IMR-90 (cell line): ENCODE data around the gene SPPL2B. TPM values are rescaled to one million over a fixed set of nuclear protein-coding genes. Genes with fewer than 3 reads are reported as not detected.
A peak's percentile ranks its signal among the peaks of the same experiment; 100 is the strongest.

Source experiments
- ATAC-seq: fragments of 200-7000 bp; cut with Tn5 transposase; 2 replicates; pipeline ENCODE4 v1.9.1; 2020; ENCODE audit warnings: low read depth, mild to moderate bottlenecking, moderate library complexity
- BruUV-seq: library from RNA; stranded (reverse); fragments of 400-500 nt; replicated peaks from 2 replicates; lab custom pipeline; 2021; lab: Mats Ljungman, UMichigan
- CTCF ChIA-PET: fragments of 300-600 bp; formaldehyde crosslinking; extraction: SDS; loops from one replicate; lab custom pipeline; 2021; ENCODE audit warnings: antibody characterized with exemption; lab: Yijun Ruan, JAX
- POLR2A ChIA-PET: fragments of 300-600 bp; sonication (Branson Sonifier 250); formaldehyde crosslinking; loops from one replicate; lab custom pipeline; 2022; ENCODE audit warnings: antibody characterized with exemption; ENCODE audit not compliant: unreplicated experiment; lab: Charles Lee
- DNase-seq: peaks from one replicate; pipeline ENCODE4 v3.0.0; 2013
- H2AFZ ChIP-seq: replicated peaks from 2 replicates; pipeline ENCODE3; 2013; ENCODE audit warnings: low read length, mild to moderate bottlenecking; ENCODE audit not compliant: poor library complexity
- H2AK5ac ChIP-seq: 2 replicates; pipeline ENCODE4 v1.6.1; 2013; ENCODE audit warnings: low read depth, low read length, inconsistent platforms
- H2AK9ac ChIP-seq: replicated peaks from 2 replicates; pipeline ENCODE3; 2013; ENCODE audit warnings: mild to moderate bottlenecking, low read depth, low read length, moderate library complexity; ENCODE audit not compliant: poor library complexity
- H2BK120ac ChIP-seq: 2 replicates; pipeline ENCODE4 v1.6.1; 2013; ENCODE audit warnings: low read depth, low read length, inconsistent platforms
- H2BK15ac ChIP-seq: 3 replicates; pipeline ENCODE4 v1.6.1; 2013; ENCODE audit warnings: low read depth, low read length, inconsistent platforms
- H2BK20ac ChIP-seq: 2 replicates; pipeline ENCODE4 v1.6.1; 2013; ENCODE audit warnings: low read depth, mild to moderate bottlenecking, inconsistent platforms, low read length, moderate library complexity
- H2BK5ac ChIP-seq: 2 replicates; pipeline ENCODE4 v1.6.1; 2013; ENCODE audit warnings: mild to moderate bottlenecking, low read depth, low read length, inconsistent platforms; ENCODE audit not compliant: poor library complexity, severe bottlenecking
- H3K14ac ChIP-seq: replicated peaks from 2 replicates; pipeline ENCODE4 v1.6.1; 2013; ENCODE audit warnings: low read depth, low read length, inconsistent platforms
- H3K18ac ChIP-seq: 2 replicates; pipeline ENCODE4 v1.6.1; 2013; ENCODE audit warnings: low read depth, low read length, control low read depth
- H3K23ac ChIP-seq: 2 replicates; pipeline ENCODE4 v1.6.1; 2013; ENCODE audit warnings: low read depth, low read length, inconsistent platforms
- H3K27ac ChIP-seq: 2 replicates; pipeline ENCODE4 v1.5.1; 2013; ENCODE audit warnings: mild to moderate bottlenecking, control low read depth, low read length; ENCODE audit not compliant: insufficient read depth
- H3K27me3 ChIP-seq: 2 replicates; pipeline ENCODE4 v1.6.1; 2013; ENCODE audit warnings: low read length; ENCODE audit not compliant: control insufficient read depth, insufficient read depth
- H3K36me3 ChIP-seq: 2 replicates; pipeline ENCODE4 v1.6.1; 2013; ENCODE audit warnings: low read length, mixed read lengths; ENCODE audit not compliant: control insufficient read depth, insufficient read depth
- H3K4ac ChIP-seq: 2 replicates; pipeline ENCODE4 v1.6.1; 2013; ENCODE audit warnings: low read depth, low read length, inconsistent platforms
- H3K4me1 ChIP-seq: 2 replicates; pipeline ENCODE4 v1.6.1; 2013; ENCODE audit warnings: low read length, mixed read lengths; ENCODE audit not compliant: control insufficient read depth, insufficient read depth
- H3K4me2 ChIP-seq: 2 replicates; pipeline ENCODE4 v1.6.1; 2013; ENCODE audit warnings: low read depth, mild to moderate bottlenecking, control low read depth, low read length, moderate library complexity
- H3K4me3 ChIP-seq: 2 replicates; pipeline ENCODE4 v1.5.1; 2013; ENCODE audit warnings: low read depth, mild to moderate bottlenecking, control low read depth, low read length, moderate library complexity; ENCODE audit not compliant: insufficient read depth
- H3K56ac ChIP-seq: 2 replicates; pipeline ENCODE4 v1.6.1; 2013; ENCODE audit warnings: low read length, inconsistent platforms; ENCODE audit not compliant: insufficient read depth; ENCODE audit errors: extremely low read depth
- H3K79me1 ChIP-seq, 2 experiments: 2 replicates each; pipeline ENCODE4 v1.6.1; 2013; ENCODE audit warnings: low read length in 2 of 2, inconsistent platforms in 1 of 2, low read depth in 1 of 2
- H3K9ac ChIP-seq: 2 replicates; pipeline ENCODE4 v1.6.1; 2013; ENCODE audit warnings: low read depth, low read length, control low read depth
- H3K9me1 ChIP-seq: 2 replicates; pipeline ENCODE4 v1.6.1; 2013; ENCODE audit warnings: low read length, inconsistent platforms; ENCODE audit not compliant: insufficient read depth
- H3K9me3 ChIP-seq: 2 replicates; pipeline ENCODE4 v1.6.1; 2013; ENCODE audit warnings: low read length; ENCODE audit not compliant: control insufficient read depth, insufficient read depth
- H4K20me1 ChIP-seq: 2 replicates; pipeline ENCODE4 v1.6.1; 2013; ENCODE audit warnings: low read length, inconsistent platforms; ENCODE audit not compliant: insufficient read depth
- H4K5ac ChIP-seq: 2 replicates; pipeline ENCODE4 v1.6.1; 2013; ENCODE audit warnings: mild to moderate bottlenecking, low read depth, low read length, control low read depth
- H4K8ac ChIP-seq, 2 experiments: 2 replicates each; pipeline ENCODE4 v1.6.1; 2013; ENCODE audit warnings: low read depth in 2 of 2, low read length in 2 of 2, control low read depth in 1 of 2, inconsistent platforms in 1 of 2
- H4K91ac ChIP-seq: 2 replicates; pipeline ENCODE4 v1.6.1; 2013; ENCODE audit warnings: low read depth, low read length, inconsistent platforms; ENCODE audit not compliant: insufficient read depth
- BHLHE40 ChIP-seq: fragments of 150-350 bp; IDR thresholded peaks from 2 replicates; pipeline ENCODE4 v1.6.1; 2016; ENCODE audit warnings: mild to moderate bottlenecking, low read depth, low read length
- CEBPB ChIP-seq: IDR thresholded peaks from 2 replicates; pipeline ENCODE4 v1.6.1; 2012; ENCODE audit warnings: low read depth, low read length, improper control_type of control experiment
- CTCF ChIP-seq: conservative IDR thresholded peaks from 2 replicates; pipeline ENCODE4 v1.5.1; 2012; ENCODE audit warnings: mild to moderate bottlenecking, low read depth, low read length, improper control_type of control experiment
- MAFK ChIP-seq: IDR thresholded peaks from 2 replicates; pipeline ENCODE4 v1.6.1; 2012; ENCODE audit warnings: low read depth, low read length, improper control_type of control experiment
- RAD21 ChIP-seq: IDR thresholded peaks from 2 replicates; pipeline ENCODE4 v1.6.1; 2012; ENCODE audit warnings: low read length, improper control_type of control experiment
- RCOR1 ChIP-seq: IDR thresholded peaks from 2 replicates; pipeline ENCODE4 v1.6.1; 2012; ENCODE audit warnings: mild to moderate bottlenecking, low read length, improper control_type of control experiment; ENCODE audit not compliant: insufficient replicate concordance
- RFX5 ChIP-seq: IDR thresholded peaks from 2 replicates; pipeline ENCODE4 v1.8.0; 2012; ENCODE audit warnings: low read depth, mild to moderate bottlenecking, low read length, moderate library complexity
- SMC3 ChIP-seq: fragments of 150-350 bp; IDR thresholded peaks from 2 replicates; pipeline ENCODE4 v1.6.1; 2016; ENCODE audit warnings: low read depth, mild to moderate bottlenecking, antibody characterized with exemption, low read length, moderate library complexity
- WGBS, 2 experiments: methylation state at CpG; one replicate each; pipeline versions ENCODE4 v1.1.5 to v1.1.7; 2013; ENCODE audit warnings: missing lambda C conversion rate in 2 of 2; ENCODE audit not compliant: insufficient read length in 1 of 2; ENCODE audit errors: extremely low coverage in 2 of 2; 5-methylcytosine and 5-hydroxymethylcytosine counted together
- dilution Hi-C: fragments of 300-500 bp; cut with HindIII; formaldehyde crosslinking; loops from one replicate; pipeline ENCODE4 v1.14.3; 2018; ENCODE audit warnings: low sequenced_read_pairs; ENCODE audit not compliant: unreplicated experiment
- in situ Hi-C: fragments of 300-500 bp; cut with MboI; formaldehyde crosslinking; loops from 3 replicates; pipeline ENCODE4 v1.14.3; 2019; ENCODE audit warnings: low sequenced_read_pairs, inconsistent platforms, mixed read lengths
- intact Hi-C: fragments of 100-400 bp; cut with micrococcal nuclease; formaldehyde crosslinking; loops from 2 replicates; pipeline ENCODE4 v1.10.0; 2022
- polyA plus RNA-seq, 3 experiments: library from polyadenylated mRNA; depleted of rRNA; stranded (reverse); fragments of >200 nt; gene quantifications; 2 replicates each; pipeline ENCODE4 v1.2.3, GENCODE V29; 2012; ENCODE audit warnings: low replicate concordance in 1 of 3
- total RNA-seq: library from RNA; depleted of rRNA; stranded (reverse); fragments of >200 nt; gene quantifications from 2 replicates; pipeline ENCODE4 v1.2.3, GENCODE V29; 2012
- TF ChIP-seq, protein P1 (sequence below): fragments of 150-350 bp; IDR thresholded peaks from 2 replicates; pipeline ENCODE4 v1.6.1; 2017; ENCODE audit warnings: mild to moderate bottlenecking, antibody characterized with exemption, low read length, low read depth
- TF ChIP-seq, protein P2 (sequence below): fragments of 150-350 bp; IDR thresholded peaks from 2 replicates; pipeline ENCODE4 v1.6.1; 2016; ENCODE audit warnings: low read depth, mild to moderate bottlenecking, low read length, moderate library complexity, borderline replicate concordance

The SPPL2B gene
- total and polyA plus RNA-seq, 2 of the 4 experiments (the other 2 are of a cell fraction): 3.4 to 45.7 TPM

DNA sequence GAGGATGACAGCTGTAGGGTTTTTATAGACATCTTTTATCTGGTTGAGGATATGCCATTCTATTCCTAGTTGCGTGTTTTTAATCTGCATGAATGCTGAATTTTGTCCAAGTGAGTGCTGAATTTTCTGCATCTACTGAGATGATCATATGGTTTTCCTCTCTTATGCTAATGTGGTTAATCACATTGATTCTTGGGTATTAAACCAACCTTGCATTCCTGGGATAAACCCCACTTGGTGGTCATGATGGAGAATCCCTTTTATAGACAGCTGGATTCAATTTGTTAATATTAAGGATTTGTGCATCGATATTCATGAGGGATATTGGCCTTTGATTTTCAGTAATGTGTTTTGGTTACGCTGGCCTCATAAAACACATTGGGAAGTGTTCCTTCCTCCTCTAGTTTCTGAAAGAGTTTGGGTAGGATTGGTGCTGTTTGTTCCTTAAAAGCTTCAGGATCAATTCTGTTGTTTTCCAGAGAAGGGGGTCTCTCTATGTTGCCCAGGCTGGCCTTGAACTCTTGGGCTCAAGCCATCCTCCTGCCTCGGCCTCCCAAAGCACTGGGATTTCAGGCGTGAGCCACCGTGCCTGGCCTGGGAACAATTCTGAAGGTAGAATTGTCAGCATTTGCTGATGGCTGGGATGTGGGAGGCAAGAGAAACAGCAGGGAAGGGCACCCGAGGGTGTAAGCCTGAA, 13.2 kb upstream of the SPPL2B start:
- H3K79me1 ChIP-seq: no peaks in the 10 kb centered on the region
- H2BK20ac ChIP-seq: no peak overlapping the region
- in situ Hi-C loops: loop anchor here (10.0 kb wide), 1 partner anchor 160 kb away; the partner anchor contains the start of gene AP3D1
- CTCF ChIA-PET: interaction anchor here (0.8 to 1.5 kb wide), 9 partner anchors 19 to 163 kb away, joined by 3 to 6 read pairs (median 4); partner anchors contain the start of gene DOT1L
- 0 out of 2 replicates have a peak overlapping the region, but pooled peaks have one; percentile 24 for H2AK5ac ChIP-seq
- no TSS peak for BruUV-seq
- intact Hi-C loops: no loop called here
- H3K4me3 ChIP-seq: no peak overlapping the region
- 76% methylated on average over 4 of the region's 7 CpGs; no CpG with 5 or more reads in 1 of the 2 experiments for WGBS, 2 experiments
- H3K9ac ChIP-seq: no peak overlapping the region
- H3K56ac ChIP-seq: no peak overlapping the region
- no peak overlapping the region for H3K4ac ChIP-seq
- dilution Hi-C loops: no loop called here
- ATAC-seq (no peak), DNase-seq (no peak)
- no peak overlapping the region for H4K8ac ChIP-seq
- TF ChIP-seq RCOR1 (no peak), CEBPB (no peak), CTCF (no peak), RAD21 (no peak), RFX5 (no peak), BHLHE40 (no peak), MAFK (no peak), SMC3 (no peak)
- TF ChIP-seq, protein P1, sequence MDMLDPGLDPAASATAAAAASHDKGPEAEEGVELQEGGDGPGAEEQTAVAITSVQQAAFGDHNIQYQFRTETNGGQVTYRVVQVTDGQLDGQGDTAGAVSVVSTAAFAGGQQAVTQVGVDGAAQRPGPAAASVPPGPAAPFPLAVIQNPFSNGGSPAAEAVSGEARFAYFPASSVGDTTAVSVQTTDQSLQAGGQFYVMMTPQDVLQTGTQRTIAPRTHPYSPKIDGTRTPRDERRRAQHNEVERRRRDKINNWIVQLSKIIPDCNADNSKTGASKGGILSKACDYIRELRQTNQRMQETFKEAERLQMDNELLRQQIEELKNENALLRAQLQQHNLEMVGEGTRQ: no peak
- TF ChIP-seq, protein P2, sequence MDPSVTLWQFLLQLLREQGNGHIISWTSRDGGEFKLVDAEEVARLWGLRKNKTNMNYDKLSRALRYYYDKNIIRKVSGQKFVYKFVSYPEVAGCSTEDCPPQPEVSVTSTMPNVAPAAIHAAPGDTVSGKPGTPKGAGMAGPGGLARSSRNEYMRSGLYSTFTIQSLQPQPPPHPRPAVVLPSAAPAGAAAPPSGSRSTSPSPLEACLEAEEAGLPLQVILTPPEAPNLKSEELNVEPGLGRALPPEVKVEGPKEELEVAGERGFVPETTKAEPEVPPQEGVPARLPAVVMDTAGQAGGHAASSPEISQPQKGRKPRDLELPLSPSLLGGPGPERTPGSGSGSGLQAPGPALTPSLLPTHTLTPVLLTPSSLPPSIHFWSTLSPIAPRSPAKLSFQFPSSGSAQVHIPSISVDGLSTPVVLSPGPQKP: no peak
- no peak overlapping the region for H2BK120ac ChIP-seq
- H4K20me1 ChIP-seq: no peaks in the 10 kb centered on the region; the same call in 1 of the 2 replicates
- H3K9me3 ChIP-seq: peaks cover 3% of the 10 kb centered on the region
- H2AK9ac ChIP-seq: no peak overlapping the region
- H2BK5ac ChIP-seq: no peak overlapping the region
- no peak overlapping the region for H3K14ac ChIP-seq
- no peak overlapping the region for H2BK15ac ChIP-seq
- H4K5ac ChIP-seq: no peak overlapping the region
- H3K4me2 ChIP-seq: no peak overlapping the region
- H4K91ac ChIP-seq: no peak overlapping the region
- POLR2A ChIA-PET: interaction anchor here (0.6 kb wide), 1 partner anchor 76 kb away, joined by 4 read pairs; no protein-coding TSS in a partner anchor
- no peaks in the 10 kb centered on the region for H3K36me3 ChIP-seq
- no peaks in the 10 kb centered on the region for H3K4me1 ChIP-seq
- H2AFZ ChIP-seq: peak overlapping the region; percentile 82
- no peak overlapping the region for H3K18ac ChIP-seq
- no peak overlapping the region for H3K23ac ChIP-seq
- peaks cover 9% of the 10 kb centered on the region for H3K27me3 ChIP-seq
- H3K27ac ChIP-seq: no peak overlapping the region
- H3K9me1 ChIP-seq: no peaks in the 10 kb centered on the region
